ENCODE results near the gene PRPF6. TPM values are rescaled to one million over a fixed set of nuclear protein-coding genes. Genes with fewer than 3 reads are reported as not detected.
A peak's percentile ranks its signal among the peaks of the same experiment; 100 is the strongest.

PRPF6 gene
- total RNA-seq, 1 experiment from 2014 or later, result 74.2 TPM

DNA sequence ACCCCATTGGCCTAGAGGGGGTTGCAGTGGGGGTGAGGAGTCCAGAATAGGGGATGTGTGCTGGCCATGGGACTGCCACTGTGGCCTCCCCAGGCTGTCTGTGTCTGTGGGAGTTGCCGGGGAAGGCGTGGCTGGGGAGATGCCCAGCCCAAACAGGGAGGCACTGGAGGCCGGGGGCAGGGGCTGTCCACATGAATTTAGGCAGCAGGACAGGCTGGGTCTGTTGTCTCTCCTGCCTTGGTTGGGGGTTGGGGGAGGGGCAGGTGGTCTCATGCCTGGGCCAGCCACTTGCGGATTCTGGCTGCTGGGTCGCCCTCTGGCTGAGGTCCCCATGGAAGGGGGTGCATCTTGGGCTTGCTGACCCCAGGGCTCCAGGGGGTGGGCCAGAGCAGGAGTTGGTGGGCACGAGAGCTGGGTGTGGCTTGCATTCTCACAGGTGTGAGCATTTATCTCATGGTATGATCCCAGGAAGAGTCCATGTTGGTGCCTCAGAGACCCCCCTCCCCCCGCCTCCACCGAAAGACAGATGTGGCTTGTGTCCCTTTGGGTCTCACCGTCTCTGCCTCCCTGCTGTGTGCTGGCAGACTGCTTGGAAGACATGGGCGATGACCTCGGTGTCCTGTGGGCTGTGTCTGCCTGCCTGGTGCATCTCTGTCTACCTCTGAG is 64.5 kb downstream of the PRPF6 start:
- peak; percentile 47 for DNase-seq (ENCODE audit: low spot score)

DNA sequence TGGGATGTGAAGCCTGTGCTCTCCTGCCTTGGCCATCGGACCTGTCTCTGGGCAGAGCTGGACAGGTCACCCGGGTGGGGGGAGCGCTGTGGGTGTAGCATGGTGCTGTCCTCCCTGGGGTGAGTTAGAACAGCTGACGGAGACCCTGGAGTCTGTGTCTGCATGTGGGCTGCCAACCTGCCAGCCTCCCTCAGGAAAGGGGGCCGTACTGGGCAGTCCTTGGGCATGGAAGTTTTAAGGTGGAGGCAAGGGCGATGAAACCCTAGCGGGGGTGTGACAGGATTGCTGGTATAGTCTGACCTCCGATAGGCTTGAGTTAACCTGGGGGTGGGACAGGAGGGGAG is 66.1 kb downstream of the PRPF6 start:
- no peak for DNase-seq (ENCODE audit: low spot score)

DNA sequence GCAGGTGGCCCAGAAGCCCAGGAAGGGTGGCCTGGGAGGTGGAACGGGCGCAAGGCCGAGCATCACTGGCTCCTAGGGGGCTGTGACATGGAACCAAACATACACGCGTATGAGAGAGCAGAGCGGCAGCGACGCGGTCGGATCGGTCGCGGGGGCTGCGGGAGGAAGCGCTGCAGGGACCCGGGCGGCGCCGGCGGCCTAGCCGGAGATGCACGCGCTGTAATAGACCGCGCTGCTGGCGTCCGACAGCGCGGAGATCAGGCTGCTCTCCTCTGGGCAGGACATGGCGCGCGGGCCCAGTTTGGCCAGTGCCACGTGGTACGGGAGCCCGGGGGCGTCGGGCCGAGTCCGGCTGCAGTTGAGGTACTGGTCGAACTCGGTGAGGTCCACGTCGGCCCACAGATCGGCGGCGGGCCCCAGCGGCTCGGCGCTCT is 67.1 kb downstream of the PRPF6 start:
- DNase-seq (ENCODE audit: low spot score), result no peak

DNA sequence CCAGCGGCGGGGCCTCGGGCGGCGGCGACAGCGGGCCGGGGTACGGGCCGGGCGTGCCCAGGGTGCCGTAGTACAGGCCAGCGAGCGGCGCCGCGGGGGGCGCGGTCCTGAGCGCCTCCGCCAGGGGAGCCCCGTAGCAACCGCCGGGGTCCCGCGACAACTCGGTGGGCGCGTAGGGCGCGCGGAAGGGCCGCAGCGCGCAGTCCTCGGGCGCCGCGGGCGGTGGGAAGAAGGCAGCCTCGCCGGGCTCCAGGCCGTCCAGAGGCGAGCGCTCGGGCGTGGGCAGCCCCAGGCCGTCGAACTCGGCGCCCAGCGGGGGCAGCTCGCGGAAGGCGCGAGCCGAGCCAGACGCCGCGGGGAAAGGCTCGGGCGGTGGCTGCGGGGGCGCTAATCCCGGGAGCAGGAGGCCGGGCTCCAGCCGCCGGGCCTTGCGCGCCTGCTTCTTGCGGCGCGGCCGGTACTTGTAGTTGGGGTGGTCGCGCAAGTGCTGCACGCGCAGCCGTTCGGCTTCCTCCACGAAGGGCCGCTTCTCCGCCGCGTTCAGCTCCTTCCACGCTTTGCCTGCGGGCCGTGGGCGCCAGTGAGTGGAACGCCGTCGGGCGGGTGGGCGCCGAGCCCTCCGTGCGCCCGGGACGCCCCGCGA is 67.6 kb downstream of the PRPF6 start:
- DNase-seq (ENCODE audit: low spot score), result no peak

DNA sequence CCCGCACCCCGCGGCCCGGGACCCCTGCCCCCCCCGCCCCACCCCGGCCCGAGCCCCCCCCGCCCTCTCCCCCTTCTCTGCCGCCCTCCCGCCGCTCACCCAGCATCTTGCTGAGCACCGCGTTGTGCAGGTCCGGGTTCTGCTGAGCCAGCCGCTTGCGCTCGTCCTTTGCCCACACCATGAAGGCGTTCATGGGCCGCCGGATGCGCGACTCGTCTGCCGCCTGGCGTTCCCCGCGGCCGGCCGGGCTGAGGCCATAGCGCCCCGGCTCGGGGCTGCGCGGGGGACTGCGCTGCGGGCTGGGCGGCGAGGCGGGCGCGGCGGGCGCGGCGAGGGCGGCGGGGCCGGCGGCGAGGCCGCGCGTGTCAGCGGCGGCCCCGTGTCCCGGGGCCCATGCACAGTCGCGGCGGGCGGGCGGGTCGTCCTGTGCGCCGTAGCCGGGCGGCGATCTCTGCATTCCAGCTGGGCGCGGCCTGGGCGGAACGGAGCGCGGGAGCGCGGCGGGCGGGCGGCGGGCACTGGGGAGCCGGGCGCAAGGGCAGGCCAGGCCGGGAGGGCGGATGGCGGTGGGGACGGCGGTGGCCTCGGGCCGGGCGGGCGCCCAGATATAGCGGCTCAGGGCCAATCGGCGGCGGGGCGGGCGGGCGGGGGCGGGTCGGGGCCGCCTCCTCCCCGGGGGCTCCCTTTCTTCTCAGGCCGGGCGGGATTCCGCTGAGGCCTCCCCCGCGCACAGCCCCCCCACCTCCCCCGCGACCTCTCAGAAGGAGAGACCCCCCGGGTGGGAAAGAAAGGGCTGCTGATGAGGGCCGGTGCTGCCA is 68.3 kb downstream of the PRPF6 start, which contains the start of gene SOX18:
Gene SOX18, minus strand, starts transcription at position 580 of the 818 bp plus-strand sequence. Its CDS starts 123 bp downstream, at position 457.
- no peak for DNase-seq (ENCODE audit: low spot score)

DNA sequence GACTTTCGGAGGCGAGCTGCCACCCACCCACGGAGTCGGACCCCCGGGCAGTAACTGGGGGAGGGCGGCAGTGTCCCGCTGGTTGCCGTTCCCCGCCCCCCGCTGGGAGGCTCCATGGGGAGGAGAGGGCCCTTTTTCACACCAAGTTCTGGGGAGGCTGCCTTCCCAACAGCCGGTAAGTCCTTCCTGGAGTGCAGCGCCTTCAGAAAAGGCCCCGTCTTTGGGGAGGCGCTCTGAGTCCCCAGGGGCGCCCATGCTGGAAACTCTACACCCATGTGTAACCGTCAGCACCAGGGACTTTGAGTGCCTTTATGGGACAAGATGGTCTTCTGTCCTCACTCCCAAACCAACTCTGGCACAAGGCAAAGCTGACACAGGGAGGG is 68.9 kb downstream of the PRPF6 start:
- DNase-seq (ENCODE audit: low spot score), result no peak

DNA sequence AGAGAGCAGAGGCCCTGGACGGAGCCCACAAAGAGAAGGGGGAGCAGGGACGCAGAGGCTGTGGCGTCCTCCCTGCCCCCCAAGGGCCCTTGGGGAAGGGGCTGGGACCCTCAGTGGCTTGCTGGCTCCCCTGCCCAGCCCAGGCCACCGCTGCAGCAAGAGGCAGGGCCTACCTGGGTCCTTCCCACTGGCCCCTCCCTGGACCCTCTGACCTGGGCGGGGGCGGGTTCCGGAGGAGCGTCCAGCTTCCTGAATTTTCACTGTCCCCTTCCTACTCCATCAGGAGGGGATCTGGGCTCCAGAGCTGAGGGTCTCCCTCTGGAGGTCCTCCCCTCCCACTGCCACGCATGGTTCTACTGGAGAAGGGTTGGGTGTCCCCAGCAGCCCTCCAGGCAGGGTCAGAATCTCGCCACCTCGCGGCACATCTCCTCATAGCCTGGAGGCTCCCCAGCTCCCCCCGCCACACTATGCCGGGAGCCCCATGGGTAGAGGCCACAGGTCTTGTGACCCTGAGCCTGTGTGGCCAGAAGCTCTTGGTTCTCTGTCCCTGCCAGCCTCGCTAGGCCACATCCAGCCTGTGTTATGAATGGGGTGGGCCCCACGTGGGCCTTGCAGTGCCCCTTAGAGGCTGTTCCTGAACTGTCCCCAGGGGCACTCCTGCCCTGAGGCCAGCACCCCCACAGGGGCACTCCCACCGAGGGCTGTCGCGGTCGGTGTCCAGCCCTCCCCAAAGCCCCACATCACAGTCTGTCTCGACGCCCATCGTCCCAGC is 69.5 kb downstream of the PRPF6 start:
- no peak for DNase-seq (ENCODE audit: low spot score)

DNA sequence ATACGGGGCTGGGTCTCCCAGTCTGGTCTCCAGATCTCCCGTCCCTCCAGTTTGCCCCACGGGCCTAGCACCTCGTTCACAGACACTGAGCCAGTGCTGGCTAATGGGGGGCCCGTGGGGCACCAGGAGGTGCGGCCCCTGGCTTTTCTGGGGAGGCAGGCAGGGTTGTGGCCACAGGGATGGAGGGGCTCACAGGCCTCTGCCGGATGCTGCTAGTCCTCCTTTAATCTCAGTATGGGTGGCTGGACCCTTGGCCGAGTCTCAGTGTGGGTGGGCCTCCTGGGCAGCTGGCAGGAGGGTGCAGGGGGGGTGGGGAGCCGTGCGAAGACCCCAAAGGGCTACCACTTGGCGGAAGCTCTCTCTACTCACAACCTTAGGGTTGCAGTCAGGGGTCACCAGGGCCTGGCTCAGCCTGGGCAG is 70.1 kb downstream of the PRPF6 start:
- DNase-seq (ENCODE audit: low spot score), result no peak

DNA sequence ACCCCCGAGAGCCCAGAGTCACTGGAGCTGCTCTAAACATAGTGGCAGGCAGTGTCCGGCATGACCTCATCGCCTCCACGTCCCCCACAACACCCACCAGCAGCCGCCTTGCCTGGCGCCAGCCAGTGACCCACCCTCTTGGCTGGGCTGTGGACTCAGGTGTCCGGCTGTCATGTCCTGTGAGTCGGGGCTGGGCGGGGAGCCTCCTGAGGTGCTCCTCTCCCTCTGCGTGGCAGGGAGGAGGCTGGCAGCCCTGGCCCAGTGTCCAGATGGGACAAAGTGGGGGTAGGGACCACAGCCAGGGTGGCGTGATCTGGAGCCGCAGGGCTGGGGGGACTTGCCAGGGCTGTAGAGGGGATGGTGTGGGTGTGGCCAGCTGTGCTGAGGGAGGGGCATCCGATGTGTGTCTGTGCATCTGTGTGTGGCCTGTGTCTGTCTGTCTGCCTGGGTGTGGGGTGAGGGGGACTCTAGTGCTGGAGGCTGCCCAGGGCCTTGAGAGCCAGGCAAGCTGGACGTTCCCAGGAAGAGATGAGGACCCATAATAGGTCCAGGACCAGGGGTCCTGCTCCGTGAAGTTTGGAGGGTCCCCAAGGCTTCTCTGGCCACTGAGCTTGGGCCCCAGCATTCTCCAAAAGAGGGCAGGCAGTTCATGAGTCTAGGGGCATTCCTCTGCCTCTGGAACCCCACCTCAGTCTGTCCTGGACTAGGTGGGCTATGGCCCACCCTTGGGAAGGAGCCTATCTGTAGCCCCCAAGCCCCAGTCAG is 70.8 kb downstream of the PRPF6 start:
- DNase-seq (ENCODE audit: low spot score), result no peak

DNA sequence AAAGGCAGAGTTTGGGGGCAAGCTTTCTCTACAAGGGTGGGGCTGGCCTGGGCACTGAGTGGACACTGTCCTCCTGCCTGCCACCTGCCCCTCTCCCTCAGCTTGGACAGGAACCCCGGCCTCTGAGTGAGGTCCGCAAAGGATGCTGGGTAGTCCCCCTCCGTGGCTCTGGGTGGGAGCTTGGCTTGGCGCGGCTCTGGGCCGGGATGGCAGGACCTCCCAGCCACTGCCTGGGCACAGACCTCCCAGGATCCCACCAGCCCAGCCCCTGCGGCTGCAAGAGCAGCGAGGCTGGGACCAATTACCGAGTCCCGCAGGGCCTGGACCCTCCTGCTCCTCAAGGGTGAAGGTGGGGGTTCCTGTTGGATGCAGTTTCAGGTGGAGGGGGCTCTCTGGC is 71.4 kb downstream of the PRPF6 start:
- no peak for DNase-seq (ENCODE audit: low spot score)

DNA sequence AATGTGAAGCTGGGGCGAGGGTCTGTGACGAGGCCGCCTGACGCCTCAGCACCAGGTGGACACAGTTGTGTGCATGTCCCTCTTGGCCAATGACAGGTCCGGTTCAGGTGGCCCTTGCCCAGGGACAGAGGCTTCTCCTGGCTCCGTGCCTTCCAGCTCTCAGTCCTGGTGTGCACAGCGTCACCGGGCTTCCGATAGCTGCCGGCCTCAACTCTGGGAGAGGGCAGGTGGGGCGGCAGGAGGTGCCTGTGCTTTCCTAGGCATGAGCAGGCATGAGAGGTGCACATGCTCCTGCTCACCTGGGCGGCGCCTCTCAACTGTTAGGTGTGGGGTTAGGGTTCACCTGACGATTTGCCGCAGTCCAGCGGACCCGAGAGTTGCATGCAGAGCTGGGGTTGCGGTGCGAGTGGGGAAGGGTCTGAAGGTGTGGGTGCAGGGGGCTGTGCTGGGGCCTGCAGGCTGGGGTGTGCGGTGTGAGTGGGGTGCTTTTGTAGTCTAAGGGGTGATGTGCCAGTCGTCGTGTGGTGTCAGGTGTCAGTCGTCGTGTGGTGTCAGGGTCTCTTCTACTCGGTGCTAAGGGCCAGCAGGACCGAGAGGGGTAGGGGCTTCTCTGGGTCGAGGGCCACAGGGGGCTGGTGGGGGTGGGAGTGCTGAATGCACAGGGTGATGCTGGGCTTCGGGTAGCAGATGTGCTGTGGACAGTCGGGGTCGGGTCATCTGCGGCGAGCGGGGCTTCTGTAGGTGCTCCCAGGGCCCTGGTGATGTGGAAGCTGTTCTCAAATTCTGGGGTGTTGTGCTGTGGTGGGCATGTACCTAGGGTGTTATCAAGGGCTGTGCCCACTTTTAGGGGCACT is 72.3 kb downstream of the PRPF6 start:
- DNase-seq (ENCODE audit: low spot score), result no peak

DNA sequence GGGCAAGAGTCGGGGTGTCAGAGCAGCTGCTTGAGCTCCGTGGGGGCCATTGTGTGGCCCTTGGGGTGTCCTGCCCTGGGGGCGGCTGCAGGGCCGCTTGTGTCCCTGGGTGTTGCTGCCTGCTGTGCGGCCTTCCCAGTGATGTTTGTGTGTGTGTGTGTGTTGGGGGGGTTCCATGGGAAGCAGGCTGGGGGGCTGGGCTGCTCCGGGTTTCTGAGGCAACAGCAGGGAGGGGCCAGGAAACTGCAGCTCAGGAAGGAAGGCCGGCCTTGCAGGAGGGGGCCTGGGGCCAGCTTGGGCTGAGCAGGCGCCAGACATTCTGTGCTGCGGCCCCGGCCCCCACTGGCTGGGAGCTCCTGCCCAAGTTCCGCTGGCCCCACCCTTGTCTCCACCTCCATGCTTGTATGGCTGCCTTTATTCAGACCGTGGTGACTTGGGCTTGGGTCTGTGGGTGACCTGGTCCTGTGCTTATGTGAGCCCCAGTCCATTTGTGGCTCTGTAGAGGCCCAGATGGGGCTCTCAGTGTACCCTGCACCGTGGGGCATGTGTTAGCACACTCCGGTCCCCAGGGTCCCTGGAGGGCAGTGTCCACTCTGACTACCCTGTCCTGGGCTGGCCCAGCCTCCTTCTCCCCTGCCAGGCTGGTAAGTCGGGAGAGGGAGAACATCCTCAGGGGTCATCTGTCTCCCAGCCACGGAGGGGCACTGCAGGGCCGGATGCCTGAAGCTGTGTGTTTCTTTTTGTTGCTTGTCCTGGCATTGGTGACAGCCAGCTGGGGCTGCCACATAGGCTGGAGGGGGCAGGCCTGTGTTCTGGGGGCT is 73.1 kb downstream of the PRPF6 start:
- peak; percentile 66 for DNase-seq (ENCODE audit: low spot score)

DNA sequence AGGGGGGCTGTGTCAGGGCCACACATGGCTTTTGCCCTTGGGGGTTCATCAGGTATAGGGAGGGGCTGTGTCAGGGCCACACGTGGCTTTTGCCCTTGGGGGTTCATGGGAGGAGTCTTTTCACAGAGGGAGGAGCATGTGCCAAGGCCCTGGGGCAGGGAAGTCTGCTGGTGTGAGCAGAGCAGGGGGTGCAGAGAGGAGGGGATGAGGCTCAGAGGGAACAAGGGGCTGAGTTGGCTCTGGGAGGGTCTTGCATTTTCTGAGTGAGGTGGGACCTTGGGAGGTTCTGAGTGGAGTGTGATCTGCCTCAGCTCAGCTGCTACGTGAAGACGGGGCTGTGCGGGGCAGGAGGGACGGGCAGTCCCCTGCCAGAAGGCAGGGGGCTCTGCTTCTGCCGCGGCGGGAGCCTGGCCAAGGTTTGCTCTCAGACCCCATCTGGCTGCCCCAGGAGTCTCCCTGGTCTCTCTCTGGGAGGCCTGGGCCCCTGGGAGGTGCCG is 74.5 kb downstream of the PRPF6 start:
- no peak for DNase-seq (ENCODE audit: low spot score)

DNA sequence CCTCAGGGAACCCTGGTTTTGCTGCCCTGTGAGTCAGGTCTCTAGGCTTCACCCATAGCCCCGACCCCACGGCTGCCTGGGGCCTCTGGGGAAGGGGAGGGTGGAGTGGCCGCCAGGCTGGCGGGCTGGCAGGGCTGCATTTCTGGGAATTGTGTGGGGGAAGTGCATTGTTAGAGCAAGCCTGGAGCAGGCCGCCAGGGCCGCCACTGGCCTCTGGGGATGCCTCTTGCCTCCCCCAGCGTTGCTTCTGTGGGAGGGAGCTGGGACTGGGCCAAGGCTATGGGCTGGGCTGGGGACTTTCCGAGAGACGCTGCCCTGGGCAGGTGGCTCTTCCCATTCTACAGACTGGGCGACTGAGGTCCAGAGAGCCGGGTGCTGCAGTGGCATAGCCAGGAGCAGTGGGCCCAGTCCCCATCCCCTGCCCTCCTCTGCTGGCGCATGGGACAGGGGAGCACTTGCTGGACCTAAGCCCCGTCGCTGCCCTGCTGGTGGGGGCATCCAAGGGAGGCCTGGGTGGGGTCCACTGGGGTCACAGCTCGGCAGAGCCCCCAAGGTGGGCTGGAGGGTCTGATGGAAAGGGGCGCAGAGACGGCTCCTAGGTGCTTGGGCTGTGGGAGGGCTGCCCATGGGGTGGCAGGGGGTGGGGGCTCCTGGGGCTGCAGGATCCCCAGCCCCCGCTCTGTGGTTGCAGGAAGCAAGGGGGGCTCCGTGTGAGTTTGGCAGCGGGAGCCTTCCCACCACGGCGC is 75.1 kb downstream of the PRPF6 start:
- peak; percentile 68 for DNase-seq (ENCODE audit: low spot score)

DNA sequence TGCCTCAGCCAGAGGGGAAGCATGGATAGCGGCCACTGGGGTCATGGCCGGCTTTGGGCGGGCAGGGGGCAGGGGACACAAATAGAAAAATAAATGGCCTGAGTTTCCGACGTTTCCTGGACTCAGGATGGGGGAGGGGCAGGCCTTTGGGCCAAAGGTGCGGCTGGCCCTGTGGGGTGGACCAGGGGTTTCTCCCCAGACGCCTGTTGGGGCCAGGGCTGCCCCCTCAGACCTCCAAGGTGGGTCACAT is 75.6 kb downstream of the PRPF6 start:
- no peak for DNase-seq (ENCODE audit: low spot score)

DNA sequence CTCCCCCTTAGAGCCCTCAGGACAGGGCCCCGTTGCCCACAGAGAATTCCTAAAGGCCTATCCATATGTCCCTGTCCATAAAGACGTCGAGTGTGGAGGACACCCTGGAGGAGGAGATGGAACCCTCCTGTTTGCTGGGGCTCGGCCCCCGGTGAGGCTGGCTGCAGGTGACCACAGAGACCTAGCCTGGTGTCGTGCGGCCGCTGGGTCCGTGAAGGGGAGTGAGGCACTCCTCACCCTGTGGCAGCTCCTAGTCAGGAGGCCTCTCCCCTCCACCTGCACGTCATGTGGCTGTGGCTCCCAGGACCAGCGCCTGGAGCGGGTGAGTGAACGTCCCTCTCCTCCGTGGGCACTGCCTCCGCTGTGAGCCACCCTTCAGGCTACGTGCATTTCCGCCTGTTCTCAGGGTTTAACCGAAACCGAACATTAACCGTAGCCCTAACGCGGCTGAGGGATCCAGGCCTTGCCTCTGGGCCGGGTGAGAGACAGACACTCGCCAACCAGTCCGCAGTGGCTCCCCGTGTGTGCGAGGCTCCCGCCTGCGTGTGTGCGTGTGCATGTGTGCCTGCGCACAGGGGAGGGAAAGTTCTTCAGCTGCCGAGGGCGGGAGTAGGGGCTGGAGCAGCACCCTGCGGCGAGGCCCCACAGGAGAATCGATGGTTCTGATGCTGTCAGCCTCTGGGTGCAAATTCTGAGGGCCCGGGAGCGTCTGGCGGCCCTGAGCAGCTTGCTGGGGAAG is 76.1 kb downstream of the PRPF6 start:
- DNase-seq (ENCODE audit: low spot score), result no peak

DNA sequence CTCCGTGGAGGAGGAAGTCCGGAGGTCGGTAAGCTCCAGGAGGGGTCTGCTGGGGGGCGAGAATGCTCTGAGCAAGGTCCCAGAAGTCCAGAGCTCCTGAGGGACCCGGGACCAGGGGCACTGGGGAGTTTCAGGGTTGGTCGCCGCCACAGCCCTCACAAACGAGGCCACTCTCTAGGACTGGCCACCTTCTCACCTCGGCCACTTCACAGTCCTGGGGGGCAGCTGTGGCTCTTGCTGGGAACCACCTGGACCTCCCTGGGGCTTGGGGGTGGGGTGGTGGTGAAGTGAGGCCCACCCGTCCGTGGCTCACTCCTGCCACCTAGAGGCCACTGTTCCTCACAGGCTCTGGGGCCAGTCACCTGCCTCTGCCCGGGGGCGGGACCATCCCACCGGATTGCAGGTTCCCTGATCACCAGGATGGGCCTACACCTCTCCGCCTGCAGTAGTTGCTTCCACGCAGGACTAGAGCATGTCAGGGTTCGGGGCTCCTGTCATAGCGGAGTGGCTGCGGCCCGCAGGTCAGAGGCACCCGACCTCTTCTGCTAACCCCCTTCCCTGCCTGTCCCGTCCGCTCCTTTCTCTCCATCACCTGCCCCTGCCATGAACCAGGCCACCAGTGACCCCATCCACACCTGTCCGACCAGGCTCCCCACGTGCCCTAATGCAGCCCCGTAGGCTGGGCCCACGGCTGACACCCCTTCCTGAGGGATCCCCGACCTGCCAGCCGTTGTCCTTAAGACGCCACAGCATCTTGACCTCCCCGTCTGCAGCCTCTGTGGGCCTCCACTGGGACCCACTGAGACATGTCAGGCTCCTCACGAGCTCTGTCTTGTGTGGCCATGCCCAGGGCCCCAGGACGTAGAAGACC is 76.9 kb downstream of the PRPF6 start:
- peak; percentile 73 for DNase-seq (ENCODE audit: low spot score)
